ENCODE measurements around the gene TMEM18.

DNA sequence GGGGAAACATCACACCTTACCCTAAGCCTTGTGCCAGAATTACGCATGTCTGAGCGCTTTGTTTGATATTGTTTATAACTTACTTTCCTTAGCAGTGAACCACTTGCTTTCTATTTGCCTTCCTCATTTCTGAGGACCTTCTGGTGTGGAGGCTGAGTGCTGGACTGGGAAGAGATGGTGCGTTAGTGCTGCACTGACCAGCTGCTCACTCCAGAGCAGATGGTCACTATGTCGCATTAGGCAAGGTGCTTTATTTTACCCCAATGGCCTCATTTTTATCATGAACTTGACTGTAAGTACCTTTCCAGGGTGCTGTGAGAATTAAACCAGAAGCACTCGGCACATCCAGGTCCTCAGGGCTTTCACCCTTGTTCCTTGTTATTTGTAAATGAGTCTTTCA is 46.6 kb upstream of the TMEM18 start:
- TF ChIP-seq ZNF274 (IDR thresholded peaks at IDR 0.05; ENCODE audit: low read depth, low read length) (no peak), YY1 (IDR thresholded peaks at IDR 0.05; ENCODE audit: insufficient read depth, insufficient read length) (no peak), SUZ12 (IDR thresholded peaks at IDR 0.05; ENCODE audit: extremely low read depth, insufficient read depth, insufficient read length) (no peak)

All from NT2/D1 (cell line).